ENCODE measurements around the gene CPNE7.

Gene CPNE7

DNA sequence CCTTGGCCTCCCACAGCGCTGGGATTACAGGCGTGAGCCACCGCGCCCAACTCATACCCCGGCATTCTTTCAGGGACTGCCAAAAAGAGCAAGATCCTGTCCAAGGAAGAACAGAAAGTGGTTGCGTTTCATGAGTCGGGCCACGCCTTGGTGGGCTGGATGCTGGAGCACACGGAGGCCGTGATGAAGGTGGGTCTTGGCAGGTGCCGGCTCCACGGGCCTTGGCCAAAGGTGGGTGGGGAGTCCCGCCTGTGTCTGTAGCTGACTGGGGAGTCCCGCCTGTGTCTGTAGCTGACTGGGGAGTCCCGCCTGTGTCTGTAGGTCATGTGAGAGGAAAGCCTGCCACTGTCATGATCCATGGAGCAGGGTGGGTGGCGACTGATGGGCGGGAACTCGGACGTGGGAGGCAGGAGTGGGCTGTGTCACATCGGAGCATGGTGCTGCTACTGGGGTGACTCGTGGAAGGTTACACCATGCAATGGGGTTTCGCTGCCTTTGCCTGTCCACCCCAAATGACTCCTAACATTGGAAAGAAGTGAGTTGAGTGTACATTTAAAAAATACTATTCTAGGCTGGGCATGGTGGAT is 25.0 kb upstream of the CPNE7 start:
- DNase-seq = no peak

DNA sequence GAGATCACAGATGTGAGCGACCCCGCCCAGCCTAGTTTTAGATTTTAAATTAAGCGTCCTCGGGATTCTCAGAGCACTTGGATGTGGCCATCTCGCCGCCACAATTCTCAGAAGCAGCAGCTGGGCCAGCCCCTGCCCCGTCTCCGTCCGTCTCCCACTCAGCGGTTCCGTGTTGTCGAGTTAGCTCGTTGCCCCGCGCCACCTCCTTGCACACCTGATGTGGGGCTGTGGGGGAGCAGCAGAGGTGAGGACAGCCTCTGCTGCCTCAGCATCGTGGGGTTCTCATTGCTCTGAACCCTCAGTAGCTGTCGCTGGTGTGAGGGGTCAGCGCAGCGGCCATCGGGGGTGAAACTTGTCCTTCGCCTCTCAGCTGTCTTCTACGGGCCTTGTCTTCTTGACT is 23.2 kb upstream of the CPNE7 start:
- DNase-seq = no peak

- no peak for DNase-seq
These were observed 22.6 kb upstream of the CPNE7 start for GRCh38 chr16:89552913-89553312.

DNA sequence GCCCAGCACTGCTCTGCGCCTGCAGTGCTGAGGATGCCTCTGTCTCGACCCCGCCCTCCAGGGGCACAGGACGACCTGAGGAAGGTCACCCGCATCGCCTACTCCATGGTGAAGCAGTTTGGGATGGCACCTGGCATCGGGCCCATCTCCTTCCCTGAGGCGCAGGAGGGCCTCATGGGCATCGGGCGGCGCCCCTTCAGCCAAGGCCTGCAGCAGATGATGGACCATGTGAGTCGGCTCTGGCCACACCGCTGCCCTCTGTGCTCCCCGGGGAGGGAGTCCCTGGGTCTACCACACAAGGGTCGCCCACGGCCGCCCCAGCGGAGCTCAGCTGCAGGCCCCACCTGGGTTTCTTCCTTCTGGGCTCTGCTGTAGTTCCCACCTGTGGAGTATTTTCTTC is 21.8 kb upstream of the CPNE7 start:
- DNase-seq = no peak

GRCh38 chr16:89554343-89554742 is 21.2 kb upstream of the CPNE7 start:
- no peak for DNase-seq

GRCh38 chr16:89555265-89555664 is 20.3 kb upstream of the CPNE7 start:
- DNase-seq = no peak

GRCh38 chr16:89555780-89556179 is 19.8 kb upstream of the CPNE7 start:
- DNase-seq = no peak

DNA sequence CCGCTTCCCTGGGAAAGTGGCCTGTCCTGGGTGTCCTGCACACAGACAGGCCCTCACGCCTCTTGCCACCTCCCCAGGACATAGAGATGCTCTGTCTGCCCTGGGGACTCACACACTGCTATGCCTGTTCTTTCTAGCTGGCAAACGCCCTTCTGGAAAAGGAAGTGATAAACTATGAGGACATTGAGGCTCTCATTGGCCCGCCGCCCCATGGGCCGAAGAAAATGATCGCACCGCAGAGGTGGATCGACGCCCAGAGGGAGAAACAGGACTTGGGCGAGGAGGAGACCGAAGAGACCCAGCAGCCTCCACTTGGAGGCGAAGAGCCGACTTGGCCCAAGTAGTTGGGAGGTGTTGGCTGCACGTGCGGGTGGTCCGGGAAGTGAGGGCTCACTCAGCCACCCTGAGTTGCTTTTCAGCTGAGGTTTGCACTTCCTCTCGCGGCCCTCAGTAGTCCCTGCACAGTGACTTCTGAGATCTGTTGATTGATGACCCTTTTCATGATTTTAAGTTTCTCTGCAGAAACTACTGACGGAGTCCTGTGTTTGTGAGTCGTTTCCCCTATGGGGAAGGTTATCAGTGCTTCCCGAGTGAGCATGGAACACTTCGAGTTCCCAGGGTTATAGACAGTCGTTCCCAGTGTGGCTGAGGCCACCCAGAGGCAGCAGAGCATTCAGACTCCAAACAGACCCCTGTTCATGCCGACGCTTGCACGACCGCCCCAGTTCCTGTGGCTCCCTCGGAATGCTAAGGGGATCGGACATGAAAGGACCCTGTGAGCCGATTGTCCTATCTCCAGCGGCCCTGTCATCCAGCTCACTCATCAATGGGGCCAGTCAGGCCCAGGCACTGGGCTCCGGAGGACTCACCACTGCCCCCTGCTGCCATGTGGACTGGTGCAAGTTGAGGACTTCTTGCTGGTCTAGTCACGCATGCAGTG is 18.5 kb upstream of the CPNE7 start:
- peak in 1 of 2 experiments; percentile 40 for DNase-seq

DNA sequence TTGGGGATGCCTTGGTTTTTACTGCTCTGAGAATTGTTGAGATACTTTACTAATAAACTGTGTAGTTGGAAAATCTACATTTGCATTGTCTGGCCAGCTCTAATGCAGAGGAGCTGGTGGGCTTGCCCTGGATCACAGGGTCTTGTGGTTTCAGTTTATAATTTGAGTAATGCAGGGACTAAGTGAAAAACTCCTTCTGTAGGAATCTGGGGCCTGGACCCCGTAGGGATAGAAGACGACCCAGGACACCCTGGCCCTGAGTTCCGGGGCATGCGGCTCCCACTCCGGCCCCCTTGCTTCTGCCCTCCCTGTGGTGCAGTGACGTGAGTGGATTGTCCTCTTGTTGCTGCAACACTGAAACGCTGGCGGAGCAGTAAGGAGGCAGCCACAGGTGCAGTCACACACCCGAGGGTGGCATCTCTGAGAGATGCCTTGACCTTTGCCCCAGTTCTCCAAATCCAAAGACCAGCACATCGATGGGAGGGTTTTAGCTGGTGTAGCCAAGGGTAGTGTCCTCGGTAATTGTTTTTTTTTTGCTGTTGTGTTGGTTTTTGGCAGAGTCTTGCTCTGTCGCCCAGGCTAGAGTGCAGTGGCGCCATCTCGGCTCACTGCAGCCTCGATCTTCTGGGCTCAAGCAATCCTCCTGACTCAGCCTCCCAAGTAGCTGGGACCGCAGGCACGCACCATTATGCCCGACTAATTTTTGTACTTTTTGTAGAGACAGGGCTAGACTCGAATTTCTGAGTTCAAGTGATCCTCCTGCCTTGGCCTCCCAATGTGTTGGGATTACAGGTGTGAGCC is 17.7 kb upstream of the CPNE7 start:
- DNase-seq = no peak

GRCh38 chr16:89560378-89561141 is 15.0 kb upstream of the CPNE7 start, which contains the start of gene RPL13:
Gene RPL13 (plus strand): TSS chr16:89560682. CDS start chr16:89560960, 278 bp downstream.
- DNase-seq = peak; percentile 78 to 90

DNA sequence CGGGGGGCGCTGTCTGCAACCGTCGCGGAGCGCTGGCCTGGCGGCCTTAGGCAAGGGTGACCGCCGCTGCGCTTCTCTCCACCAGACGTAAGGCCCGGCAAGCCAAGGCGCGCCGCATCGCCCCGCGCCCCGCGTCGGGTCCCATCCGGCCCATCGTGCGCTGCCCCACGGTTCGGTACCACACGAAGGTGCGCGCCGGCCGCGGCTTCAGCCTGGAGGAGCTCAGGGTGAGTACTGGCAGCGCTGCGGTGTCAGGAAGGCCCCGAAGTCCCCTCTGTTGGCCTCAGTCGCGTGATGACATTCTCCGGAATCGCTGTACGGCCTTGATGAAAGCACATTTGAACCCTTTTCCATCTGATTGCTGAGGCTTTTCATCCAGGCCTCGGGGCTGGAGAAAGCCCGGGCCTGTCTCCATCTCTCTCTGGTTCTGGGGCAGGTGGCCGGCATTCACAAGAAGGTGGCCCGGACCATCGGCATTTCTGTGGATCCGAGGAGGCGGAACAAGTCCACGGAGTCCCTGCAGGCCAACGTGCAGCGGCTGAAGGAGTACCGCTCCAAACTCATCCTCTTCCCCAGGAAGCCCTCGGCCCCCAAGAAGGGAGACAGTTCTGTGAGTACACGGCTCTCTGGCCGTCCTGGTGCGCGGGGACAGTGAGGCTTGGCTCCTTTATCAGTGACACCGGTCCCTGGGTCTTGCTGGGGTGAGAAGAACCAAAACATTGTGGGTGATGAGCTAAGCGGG is 14.2 kb upstream of the CPNE7 start:
- DNase-seq = no peak

GRCh38 chr16:89561884-89562599 is 13.5 kb upstream of the CPNE7 start:
- DNase-seq = no peak

- DNase-seq = no peak
These were observed 12.6 kb upstream of the CPNE7 start for GRCh38 chr16:89562939-89563338.

DNA sequence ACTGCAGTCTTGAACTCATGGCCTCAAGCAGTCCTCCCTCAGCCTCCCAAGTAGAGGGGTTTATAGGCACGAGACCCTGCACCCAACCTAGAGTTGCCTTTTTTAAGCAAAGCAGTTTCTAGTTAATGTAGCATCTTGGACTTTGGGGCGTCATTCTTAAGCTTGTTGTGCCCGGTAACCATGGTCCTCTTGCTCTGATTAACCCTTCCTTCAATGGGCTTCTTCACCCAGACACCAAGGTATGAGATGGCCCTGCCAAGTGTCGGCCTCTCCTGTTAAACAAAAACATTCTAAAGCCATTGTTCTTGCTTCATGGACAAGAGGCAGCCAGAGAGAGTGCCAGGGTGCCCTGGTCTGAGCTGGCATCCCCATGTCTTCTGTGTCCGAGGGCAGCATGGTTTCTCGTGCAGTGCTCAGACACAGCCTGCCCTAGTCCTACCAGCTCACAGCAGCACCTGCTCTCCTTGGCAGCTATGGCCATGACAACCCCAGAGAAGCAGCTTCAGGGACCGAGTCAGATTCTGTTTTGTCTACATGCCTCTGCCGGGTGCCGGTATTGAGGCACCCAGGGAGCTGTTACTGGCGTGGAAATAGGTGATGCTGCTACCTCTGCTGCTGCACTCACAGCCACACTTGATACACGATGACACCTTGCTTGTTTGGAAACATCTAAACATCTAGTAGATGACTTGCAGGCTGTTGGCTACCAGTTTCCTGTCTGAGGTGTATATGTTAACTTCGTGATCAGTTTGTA is 11.7 kb upstream of the CPNE7 start:
- DNase-seq = peak in 1 of 2 experiments; percentile 21

DNA sequence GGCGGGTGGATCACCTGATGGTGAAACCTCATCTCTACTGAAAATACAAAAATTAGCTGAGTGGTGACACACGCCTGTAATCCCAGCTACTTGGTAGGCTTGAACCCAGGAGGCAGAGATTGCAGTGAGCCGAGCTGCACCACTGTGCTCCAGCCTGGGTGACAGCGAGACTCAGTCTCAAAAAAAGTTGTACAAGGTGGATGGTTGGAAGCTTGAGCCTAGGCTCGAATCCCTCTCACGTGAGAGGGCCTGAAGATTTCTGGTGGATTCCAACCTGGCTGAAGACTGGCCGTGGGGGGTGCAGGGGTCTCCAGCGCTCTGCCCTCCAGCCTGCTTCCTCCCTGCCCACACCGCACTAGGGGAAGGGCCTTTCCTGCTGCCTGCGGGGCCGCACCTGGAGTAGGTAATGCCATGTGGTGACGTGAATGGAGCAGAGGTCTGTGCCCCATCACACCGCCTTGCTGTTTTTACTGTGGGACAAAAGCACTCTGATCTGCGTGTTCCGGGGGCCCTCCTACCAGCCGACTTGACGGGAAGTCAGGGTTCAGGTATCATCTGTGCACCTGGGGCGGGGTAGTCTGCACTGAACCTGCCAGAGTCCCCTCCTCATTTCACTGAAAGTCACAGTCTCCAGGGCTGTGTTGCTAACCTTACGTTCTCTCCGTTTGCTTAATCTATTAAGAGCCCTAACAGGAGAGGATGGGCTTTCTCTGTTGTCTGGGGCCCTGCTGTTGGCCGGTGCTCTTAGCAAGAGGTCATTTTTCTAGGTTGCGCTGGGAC is 10.9 kb upstream of the CPNE7 start:
- DNase-seq = no peak

DNA sequence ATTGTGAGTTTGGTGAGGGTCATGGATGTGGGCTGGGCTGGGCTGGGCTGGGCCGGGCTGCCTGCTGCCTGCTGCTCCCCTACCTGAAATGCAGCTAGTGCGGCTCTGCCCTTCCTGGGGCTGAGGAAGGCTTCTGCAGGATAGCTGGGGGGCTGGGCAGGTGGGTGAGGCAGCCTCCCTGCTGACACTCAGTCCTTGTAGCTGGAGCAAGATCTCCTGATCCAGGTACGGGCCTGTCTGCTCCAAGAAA is 10.4 kb upstream of the CPNE7 start:
- peak in 1 of 2 experiments; percentile 16 for DNase-seq

DNA sequence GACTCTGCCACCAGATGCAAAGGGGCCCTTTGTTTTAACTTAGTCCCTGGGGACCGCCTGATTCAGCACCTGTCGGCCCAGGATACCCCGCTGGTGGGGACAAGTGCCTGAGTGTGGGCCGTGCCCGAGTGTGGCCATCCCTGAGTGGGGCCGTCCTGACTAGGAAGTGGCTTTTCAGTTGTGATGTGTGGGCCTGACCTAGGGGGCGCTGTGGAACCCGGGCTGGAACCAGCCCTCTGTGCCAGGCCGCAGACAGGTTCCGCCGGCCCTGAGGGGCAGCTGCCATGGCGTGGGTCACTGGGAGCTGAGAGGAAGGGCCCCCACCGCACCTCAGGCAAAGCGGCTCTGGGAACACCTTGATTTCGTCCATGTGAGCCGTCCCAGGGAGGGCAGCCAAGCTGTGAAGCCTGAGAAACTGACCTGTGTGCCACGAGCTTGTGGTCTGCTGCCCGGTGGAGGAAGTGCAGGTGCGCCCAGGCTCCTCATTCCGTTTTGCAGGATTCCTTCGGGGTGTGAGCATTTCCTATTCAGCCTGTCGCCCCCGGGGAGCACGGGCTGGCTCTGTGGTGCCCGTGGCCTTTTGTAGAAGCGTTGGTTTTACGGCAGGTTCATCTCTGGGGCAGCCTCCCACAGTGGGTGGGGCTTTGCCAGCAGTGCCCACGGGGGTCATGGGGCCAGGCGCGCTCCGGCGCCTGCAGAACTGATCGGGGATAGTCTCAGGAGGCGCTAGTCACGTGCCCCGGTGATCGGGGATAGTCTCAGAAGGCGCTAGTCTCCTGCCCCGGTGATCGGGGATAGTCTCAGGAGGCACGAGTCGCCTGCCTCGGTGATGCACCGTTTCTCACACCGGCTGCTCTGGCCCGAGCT is 9.8 kb upstream of the CPNE7 start:
- DNase-seq = no peak

DNA sequence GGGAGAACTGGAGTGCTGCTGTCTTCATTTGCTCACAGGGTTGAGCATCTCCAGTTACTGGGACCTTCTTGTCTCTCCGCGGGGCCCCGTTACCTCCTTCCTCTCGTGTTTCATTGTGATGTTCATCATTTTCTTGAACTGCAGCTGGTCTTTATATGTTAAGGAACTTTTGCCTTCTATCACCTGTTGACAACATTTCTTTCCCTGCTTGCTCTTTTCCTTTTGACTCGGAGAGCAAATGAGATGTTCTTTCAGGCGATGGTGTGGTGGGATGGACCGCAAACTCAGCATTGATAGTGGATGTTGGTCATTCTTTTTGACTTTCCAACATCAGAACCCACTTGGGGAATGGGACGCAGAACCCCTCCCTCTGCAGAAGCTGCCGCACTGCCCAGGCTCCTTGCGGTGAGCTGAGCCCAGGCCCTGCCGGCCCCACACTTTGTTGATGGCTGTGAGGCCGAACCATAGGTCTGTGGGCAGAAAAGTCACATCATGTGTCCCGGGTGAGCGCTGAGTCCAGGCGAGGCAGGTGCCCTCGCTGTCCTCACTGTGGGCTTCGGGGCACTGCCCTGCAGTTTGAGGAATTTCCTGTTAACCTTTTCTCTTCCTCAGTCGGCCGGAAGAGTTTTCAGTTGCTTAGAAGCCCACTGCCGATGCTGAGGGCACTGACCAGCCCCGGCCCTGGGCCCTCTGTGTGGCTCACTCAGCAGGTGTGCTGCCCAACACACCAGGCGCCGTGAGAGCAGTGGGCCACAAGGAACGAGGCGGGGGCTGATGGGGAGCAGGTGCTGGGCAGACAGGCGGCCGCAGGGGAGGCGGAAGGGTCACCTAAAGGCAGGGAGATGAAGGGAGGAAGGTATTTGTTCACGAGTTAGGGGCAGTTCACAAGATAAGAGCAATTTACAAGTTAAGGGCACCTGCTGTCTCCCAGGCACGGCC is 7.6 kb upstream of the CPNE7 start:
- DNase-seq = no peak
